Measurements from ENCODE around the gene UBE2G1. TPM values are rescaled to one million over a fixed set of nuclear protein-coding genes. Genes with fewer than 3 reads are reported as not detected.

The UBE2G1 gene
- polyA plus RNA-seq, 2 of the 4 experiments (the other 2 are of a cell fraction) = 86.2 to 117 TPM

DNA sequence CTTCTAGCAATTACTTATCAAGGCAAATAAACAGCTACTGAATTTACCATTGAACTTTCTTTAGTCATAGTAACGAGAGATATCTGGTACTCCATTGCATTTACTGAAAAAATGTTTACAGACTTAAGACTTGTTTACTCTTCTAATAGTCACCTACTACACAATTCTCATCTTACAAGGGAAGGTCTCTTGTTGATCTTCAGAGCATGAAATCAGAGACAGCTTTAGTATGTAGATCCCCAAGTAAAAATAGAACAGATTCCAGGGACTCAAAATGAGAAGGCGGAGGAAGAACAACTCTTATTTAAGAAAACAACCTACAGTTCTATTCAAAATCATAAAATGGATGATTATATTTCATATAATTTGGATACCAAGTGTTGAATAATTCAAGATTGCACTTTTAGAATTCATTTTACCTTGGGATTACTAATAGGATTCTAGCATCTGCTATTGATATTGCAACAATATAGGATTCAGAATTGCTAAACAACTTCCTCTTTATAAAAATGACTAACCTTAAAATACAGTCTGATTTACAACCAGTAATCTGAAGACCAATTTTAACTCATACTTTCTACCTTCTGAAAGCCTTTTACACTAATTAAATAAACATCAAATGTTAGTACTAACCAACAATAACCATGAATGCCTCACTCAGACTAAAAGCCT lies 20.8 kb downstream of the UBE2G1 start:
- Histone ChIP-seq H3K4me2 (peak overlapping the region; percentile 41), H3K4me3 (no peak overlapping the region), H3K9me3 (no peaks in the 10 kb centered on the region), H3K4me1 (peaks cover 36% of the 10 kb centered on the region), H3K27ac (no peak overlapping the region)
- WGBS (ENCODE audit: missing lambda C conversion rate) = 64% methylated on average over 2 of the region's 2 CpGs
- FAIRE-seq = peak; percentile 28
- ChIA-PET CTCF (interaction anchor here (0.6 to 2.5 kb wide), 5 partner anchors 21 to 185 kb away, joined by 3 to 10 read pairs (median 3); no protein-coding TSS in a partner anchor), POLR2A (no interaction called here)
- TF ChIP-seq ZFP36 (IDR thresholded peaks at IDR 0.05; ENCODE audit: borderline replicate concordance, partially characterized antibody) (no peak), CEBPB (IDR thresholded peaks at IDR 0.05) (no peak), RFX5 (IDR thresholded peaks at IDR 0.05) (no peak), ESRRA (IDR thresholded peaks at IDR 0.05; ENCODE audit: borderline replicate concordance, low read length) (no peak)
- peak in 1 of 2 experiments; percentile 29; a peak in 2 of 6 replicates for ATAC-seq
- no peak for DNase-seq (ENCODE audit: low read depth in 1 of 2, low spot score in 1 of 2)

DNA sequence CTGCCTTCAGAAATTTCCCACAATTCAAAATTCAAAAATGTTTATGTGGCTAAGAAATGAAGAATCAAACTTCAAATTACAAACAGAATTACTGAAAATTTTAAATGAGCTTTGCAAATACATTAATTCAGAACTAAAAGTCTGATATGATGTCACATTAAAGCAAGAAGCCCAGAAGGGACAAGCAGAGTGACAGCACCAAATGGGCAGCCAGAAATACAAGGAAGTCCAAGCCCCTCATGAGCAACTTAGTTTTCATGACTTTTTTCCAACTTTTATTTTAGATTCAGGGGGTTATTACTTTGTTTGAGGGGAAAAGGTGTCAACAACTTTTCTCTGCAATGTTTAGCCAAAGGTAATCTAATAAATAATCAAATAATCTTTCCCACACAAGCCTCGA lies 21.5 kb downstream of the UBE2G1 start:
- Histone ChIP-seq H3K9me3 (no peaks in the 10 kb centered on the region), H3K4me3 (no peak overlapping the region), H3K27ac (no peak overlapping the region), H3K4me2 (no peak overlapping the region), H3K4me1 (peaks cover 36% of the 10 kb centered on the region)
- ChIA-PET POLR2A (no interaction called here), CTCF (interaction anchor here (0.6 to 3.8 kb wide), 3 partner anchors 13 to 41 kb away, joined by 3 to 22 read pairs (median 10); no protein-coding TSS in a partner anchor)
- FAIRE-seq (no peak), DNase-seq (ENCODE audit: low read depth in 1 of 2, low spot score in 1 of 2) (no peak), ATAC-seq (no peak)
- no peak for TF ChIP-seq EHMT2 (IDR thresholded peaks at IDR 0.05; ENCODE audit: low read depth)
- TF ChIP-seq ESRRA (IDR thresholded peaks at IDR 0.05; ENCODE audit: borderline replicate concordance, low read length) = no peak
- TF ChIP-seq SREBF2 (IDR thresholded peaks at IDR 0.05) = no peak
- TF ChIP-seq ZFP36 (IDR thresholded peaks at IDR 0.05; ENCODE audit: borderline replicate concordance, partially characterized antibody) = no peak
- TF ChIP-seq EP300 (IDR thresholded peaks at IDR 0.05) = no peak
- TF ChIP-seq HOXB13 (CRISPR knock-in tag; IDR thresholded peaks at IDR 0.05; ENCODE audit: low read depth) = no peak
- TF ChIP-seq, protein P1, sequence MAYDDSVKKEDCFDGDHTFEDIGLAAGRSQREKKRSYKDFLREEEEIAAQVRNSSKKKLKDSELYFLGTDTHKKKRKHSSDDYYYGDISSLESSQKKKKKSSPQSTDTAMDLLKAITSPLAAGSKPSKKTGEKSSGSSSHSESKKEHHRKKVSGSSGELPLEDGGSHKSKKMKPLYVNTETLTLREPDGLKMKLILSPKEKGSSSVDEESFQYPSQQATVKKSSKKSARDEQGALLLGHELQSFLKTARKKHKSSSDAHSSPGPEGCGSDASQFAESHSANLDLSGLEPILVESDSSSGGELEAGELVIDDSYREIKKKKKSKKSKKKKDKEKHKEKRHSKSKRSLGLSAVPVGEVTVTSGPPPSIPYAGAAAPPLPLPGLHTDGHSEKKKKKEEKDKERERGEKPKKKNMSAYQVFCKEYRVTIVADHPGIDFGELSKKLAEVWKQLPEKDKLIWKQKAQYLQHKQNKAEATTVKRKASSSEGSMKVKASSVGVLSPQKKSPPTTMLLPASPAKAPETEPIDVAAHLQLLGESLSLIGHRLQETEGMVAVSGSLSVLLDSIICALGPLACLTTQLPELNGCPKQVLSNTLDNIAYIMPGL (CRISPR knock-in tag; IDR thresholded peaks at IDR 0.05; ENCODE audit: borderline replicate concordance) = no peak
- no peak for TF ChIP-seq FOXS1 (CRISPR knock-in tag; IDR thresholded peaks at IDR 0.05)
- no peak for TF ChIP-seq HEYL (CRISPR knock-in tag; IDR thresholded peaks at IDR 0.05)
- TF ChIP-seq, protein P2, sequence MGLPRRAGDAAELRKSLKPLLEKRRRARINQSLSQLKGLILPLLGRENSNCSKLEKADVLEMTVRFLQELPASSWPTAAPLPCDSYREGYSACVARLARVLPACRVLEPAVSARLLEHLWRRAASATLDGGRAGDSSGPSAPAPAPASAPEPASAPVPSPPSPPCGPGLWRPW (IDR thresholded peaks at IDR 0.05) = no peak
- no peak for TF ChIP-seq HDAC2 (IDR thresholded peaks at IDR 0.05)
- no peak for TF ChIP-seq NR3C1 (IDR thresholded peaks at IDR 0.05)
- no peak for TF ChIP-seq GATA3 (IDR thresholded peaks at IDR 0.05; ENCODE audit: borderline replicate concordance)
- TF ChIP-seq JUN (IDR thresholded peaks at IDR 0.05) = no peak
- no peak for TF ChIP-seq SMC3 (IDR thresholded peaks at IDR 0.05)
- TF ChIP-seq MAFK (IDR thresholded peaks at IDR 0.05; ENCODE audit: partially characterized antibody) = no peak
- TF ChIP-seq POLR2AphosphoS2 (conservative IDR thresholded peaks at IDR 0.05; ENCODE audit: low read length) = no peak
- TF ChIP-seq NFE2L2 (conservative IDR thresholded peaks at IDR 0.05; ENCODE audit: low read length) = no peak
- WGBS (ENCODE audit: missing lambda C conversion rate) = 89% methylated on average over 1 of the region's 1 CpG

DNA sequence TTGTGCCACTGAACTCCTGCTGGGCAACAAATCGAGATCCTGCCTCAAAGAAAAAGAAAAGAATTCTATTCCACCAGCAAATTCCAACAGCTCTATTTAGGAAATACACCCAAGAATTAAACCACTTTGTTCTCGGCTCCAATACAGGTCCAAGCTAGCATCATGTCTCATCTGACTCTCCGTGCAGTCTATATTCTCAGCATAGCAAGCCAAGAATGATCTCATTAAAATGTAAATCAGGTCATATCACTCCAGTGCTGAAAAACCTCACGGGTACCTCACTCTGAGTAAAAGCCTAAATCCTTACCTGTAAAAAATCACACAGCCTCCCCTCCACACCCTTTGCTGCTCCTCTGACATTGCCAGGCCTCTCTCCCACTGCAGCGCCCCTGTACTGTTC lies 23.9 kb downstream of the UBE2G1 start:
- ChIA-PET CTCF (interaction anchor here (1.0 to 3.8 kb wide), 4 partner anchors 10 to 39 kb away, joined by 3 to 22 read pairs (median 5); no protein-coding TSS in a partner anchor), POLR2A (no interaction called here)
- H3K4me1 ChIP-seq = peaks cover 36% of the 10 kb centered on the region
- no peak for DNase-seq (ENCODE audit: low read depth in 1 of 2, low spot score in 1 of 2)
- no peak for ATAC-seq
- H3K4me3 ChIP-seq = no peak overlapping the region
- 90% methylated on average over 5 of the region's 5 CpGs for WGBS (ENCODE audit: missing lambda C conversion rate)
- H3K9me3 ChIP-seq = no peaks in the 10 kb centered on the region
- FAIRE-seq = no peak
- no peak overlapping the region for H3K27ac ChIP-seq
- no peak for TF ChIP-seq PHF8 (IDR thresholded peaks at IDR 0.05; ENCODE audit: borderline replicate concordance, low read depth)
- TF ChIP-seq NPAS2 (CRISPR knock-in tag; IDR thresholded peaks at IDR 0.05; ENCODE audit: borderline replicate concordance) = no peak
- TF ChIP-seq RNF2 (IDR thresholded peaks at IDR 0.05; ENCODE audit: borderline replicate concordance, low read depth) = no peak
- TF ChIP-seq RCOR1 (IDR thresholded peaks at IDR 0.05; ENCODE audit: low read depth, low read length) = no peak
- no peak for TF ChIP-seq RFX5 (IDR thresholded peaks at IDR 0.05)
- TF ChIP-seq KDM1A (IDR thresholded peaks at IDR 0.05; ENCODE audit: low read depth) = no peak
- TF ChIP-seq, protein P2 (IDR thresholded peaks at IDR 0.05) = no peak
- no peak for TF ChIP-seq ZSCAN20 (CRISPR knock-in tag; IDR thresholded peaks at IDR 0.05)
- no peak for TF ChIP-seq FOXS1 (CRISPR knock-in tag; IDR thresholded peaks at IDR 0.05)
- TF ChIP-seq, protein P3, sequence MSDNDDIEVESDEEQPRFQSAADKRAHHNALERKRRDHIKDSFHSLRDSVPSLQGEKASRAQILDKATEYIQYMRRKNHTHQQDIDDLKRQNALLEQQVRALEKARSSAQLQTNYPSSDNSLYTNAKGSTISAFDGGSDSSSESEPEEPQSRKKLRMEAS (IDR thresholded peaks at IDR 0.05) = no peak
- TF ChIP-seq ESRRA (IDR thresholded peaks at IDR 0.05; ENCODE audit: borderline replicate concordance, low read length) = no peak
- H3K4me2 ChIP-seq = no peak overlapping the region
